WTC11 (cell line): ENCODE data around the gene RNF145. TPM values are rescaled to one million over a fixed set of nuclear protein-coding genes. Genes with fewer than 3 reads are reported as not detected.
"Not testable (repeated sequence)": the region's sequence is repeated elsewhere in the genome, so short reads cannot be mapped to it uniquely, and the experiment has no call there.

ENCODE experiments used
- ATAC-seq: fragments of 200-7000 bp; cut with Tn5 transposase; 2 replicates; pipeline ENCODE4 v1.10.0; 2021; ENCODE audit warnings: mild to moderate bottlenecking, moderate library complexity
- CTCF ChIA-PET: fragments of 300-600 bp; sonication (Branson Sonifier 250); formaldehyde crosslinking; loops from one replicate; lab custom pipeline; 2021; ENCODE audit warnings: antibody characterized with exemption; lab: Charles Lee
- POLR2A ChIA-PET: fragments of 350-600 bp; sonication (Branson Sonifier 250); formaldehyde crosslinking; loops from one replicate; lab custom pipeline; 2021; ENCODE audit warnings: antibody characterized with exemption; lab: Charles Lee
- DNase-seq: peaks from one replicate; pipeline ENCODE4 v3.0.0; 2021; ENCODE audit warnings: low spot score
- H3K27ac Mint-ChIP-seq: 2 replicates; pipeline ENCODE4 v1.8.0; 2021; ENCODE audit warnings: mixed read lengths
- H3K27me3 Mint-ChIP-seq: 2 replicates; pipeline ENCODE4 v1.8.0; 2021; ENCODE audit warnings: low read depth, mild to moderate bottlenecking, moderate library complexity, mixed read lengths
- H3K36me3 Mint-ChIP-seq: 2 replicates; pipeline ENCODE4 v1.8.0; 2021; ENCODE audit warnings: mixed read lengths
- H3K4me1 Mint-ChIP-seq: 2 replicates; pipeline ENCODE4 v1.8.0; 2022; ENCODE audit warnings: mixed read lengths
- H3K4me3 Mint-ChIP-seq: 2 replicates; pipeline ENCODE4 v1.8.0; 2021; ENCODE audit warnings: mild to moderate bottlenecking, moderate library complexity, mixed read lengths
- H3K9me3 Mint-ChIP-seq: 2 replicates; pipeline ENCODE4 v1.8.0; 2021; ENCODE audit warnings: mixed read lengths
- ATF1 ChIP-seq: sonication (generic); formaldehyde crosslinking; IDR thresholded peaks from 2 replicates; pipeline ENCODE4 v1.8.1; 2023; ENCODE audit warnings: mild to moderate bottlenecking, moderate library complexity, missing genetic modification reagents
- CDX4 ChIP-seq: fragments of 250-450 bp; sonication (Bioruptor Pico); IDR thresholded peaks from 2 replicates; pipeline ENCODE4 v1.9.0; 2021; ENCODE audit warnings: moderate library complexity, mild to moderate bottlenecking, inconsistent platforms, borderline replicate concordance
- CREB1 ChIP-seq: sonication (generic); formaldehyde crosslinking; IDR thresholded peaks from 2 replicates; pipeline ENCODE4 v1.8.0; 2023; ENCODE audit warnings: mild to moderate bottlenecking, missing genetic modification reagents
- ESRRA ChIP-seq: sonication (generic); formaldehyde crosslinking; IDR thresholded peaks from 2 replicates; pipeline ENCODE4 v1.8.1; 2022; ENCODE audit warnings: mild to moderate bottlenecking, missing genetic modification reagents, borderline replicate concordance
- ETV6 ChIP-seq: sonication (generic); formaldehyde crosslinking; IDR thresholded peaks from 2 replicates; pipeline ENCODE4 v1.8.1; 2022; ENCODE audit warnings: mild to moderate bottlenecking, missing genetic modification reagents
- GABPB1 ChIP-seq: sonication (generic); formaldehyde crosslinking; IDR thresholded peaks from 2 replicates; pipeline ENCODE4 v1.8.1; 2023; ENCODE audit warnings: mild to moderate bottlenecking, missing genetic modification reagents
- HMGA2 ChIP-seq: fragments of 250-450 bp; sonication (Bioruptor Pico); IDR thresholded peaks from 2 replicates; pipeline ENCODE4 v1.4.0; 2021; ENCODE audit warnings: mild to moderate bottlenecking, moderate library complexity
- IRF2 ChIP-seq: sonication (generic); formaldehyde crosslinking; IDR thresholded peaks from 2 replicates; pipeline ENCODE4 v1.8.0; 2022; ENCODE audit warnings: low read depth, missing genetic modification reagents, borderline replicate concordance
- JAZF1 ChIP-seq: fragments of 250-450 bp; sonication (Bioruptor Pico); IDR thresholded peaks from 2 replicates; pipeline ENCODE4 v1.9.0; 2021; ENCODE audit warnings: moderate library complexity, mild to moderate bottlenecking, inconsistent platforms
- NR3C1 ChIP-seq: sonication (generic); formaldehyde crosslinking; conservative IDR thresholded peaks from 2 replicates; pipeline ENCODE4 v1.8.1; 2023; ENCODE audit warnings: low read depth, mild to moderate bottlenecking, missing genetic modification reagents
- RORB ChIP-seq: fragments of 250-450 bp; sonication (Bioruptor Pico); IDR thresholded peaks from 2 replicates; pipeline ENCODE4 v1.9.0; 2021; ENCODE audit warnings: mild to moderate bottlenecking
- SMAD4 ChIP-seq: sonication (generic); formaldehyde crosslinking; IDR thresholded peaks from 2 replicates; pipeline ENCODE4 v1.8.0; 2022; ENCODE audit warnings: mild to moderate bottlenecking, missing genetic modification reagents
- SOX15 ChIP-seq: fragments of 250-450 bp; sonication (Bioruptor Pico); IDR thresholded peaks from 2 replicates; pipeline ENCODE4 v1.9.0; 2021; ENCODE audit warnings: mild to moderate bottlenecking
- TCF7 ChIP-seq: sonication (generic); formaldehyde crosslinking; IDR thresholded peaks from 2 replicates; pipeline ENCODE4 v1.8.0; 2022; ENCODE audit warnings: mild to moderate bottlenecking, low read depth, missing genetic modification reagents, moderate library complexity
- TEAD1 ChIP-seq: sonication (generic); formaldehyde crosslinking; IDR thresholded peaks from 2 replicates; pipeline ENCODE4 v1.8.0; 2022; ENCODE audit warnings: mild to moderate bottlenecking, missing genetic modification reagents
- TEAD4 ChIP-seq: sonication (generic); formaldehyde crosslinking; IDR thresholded peaks from 2 replicates; pipeline ENCODE4 v1.8.0; 2022; ENCODE audit warnings: mild to moderate bottlenecking, missing genetic modification reagents
- ZNF232 ChIP-seq: sonication (generic); formaldehyde crosslinking; IDR thresholded peaks from 2 replicates; pipeline ENCODE4 v1.8.0; 2022; ENCODE audit warnings: mild to moderate bottlenecking, missing genetic modification reagents
- ZNF317 ChIP-seq: sonication (generic); formaldehyde crosslinking; IDR thresholded peaks from 2 replicates; pipeline ENCODE4 v1.8.1; 2023; ENCODE audit warnings: low read depth, mild to moderate bottlenecking, moderate library complexity, missing genetic modification reagents, borderline replicate concordance
- ZNF671 ChIP-seq: fragments of 250-450 bp; sonication (Bioruptor Pico); IDR thresholded peaks from 2 replicates; pipeline ENCODE4 v1.8.0; 2021; ENCODE audit warnings: mild to moderate bottlenecking
- ZSCAN18 ChIP-seq: fragments of 250-450 bp; sonication (Bioruptor Pico); IDR thresholded peaks from 2 replicates; pipeline ENCODE4 v2.1.2; 2022; ENCODE audit warnings: mild to moderate bottlenecking, moderate library complexity
- total RNA-seq: library from RNA; stranded (reverse); gene quantifications from 3 replicates; pipeline ENCODE4 v1.2.3, GENCODE V29; 2021
- TF ChIP-seq, protein P1 (sequence below): fragments of 200-600 bp; IDR thresholded peaks from 2 replicates; pipeline ENCODE4 v1.8.0; 2022; ENCODE audit warnings: antibody characterized with exemption
- TF ChIP-seq, protein P2 (sequence below): sonication (generic); formaldehyde crosslinking; IDR thresholded peaks from 2 replicates; pipeline ENCODE4 v1.8.1; 2022; ENCODE audit warnings: low read depth, mild to moderate bottlenecking, moderate library complexity, missing genetic modification reagents, borderline replicate concordance
- TF ChIP-seq, protein P3 (sequence below): sonication (generic); formaldehyde crosslinking; conservative IDR thresholded peaks from 2 replicates; pipeline ENCODE4 v1.8.1; 2023; ENCODE audit warnings: mild to moderate bottlenecking, low read depth, missing genetic modification reagents, moderate library complexity

The RNF145 gene
- total RNA-seq, 1 experiment from 2014 or later, result 76.8 TPM

- TF ChIP-seq ZSCAN18 (CRISPR knock-in tag) (no peak), NR3C1 (CRISPR knock-in tag) (no peak), HMGA2 (no peak), IRF2 (no peak), CREB1 (CRISPR knock-in tag) (no peak), ESRRA (CRISPR knock-in tag) (no peak), SMAD4 (CRISPR knock-in tag) (no peak)
- TF ChIP-seq, protein P1, sequence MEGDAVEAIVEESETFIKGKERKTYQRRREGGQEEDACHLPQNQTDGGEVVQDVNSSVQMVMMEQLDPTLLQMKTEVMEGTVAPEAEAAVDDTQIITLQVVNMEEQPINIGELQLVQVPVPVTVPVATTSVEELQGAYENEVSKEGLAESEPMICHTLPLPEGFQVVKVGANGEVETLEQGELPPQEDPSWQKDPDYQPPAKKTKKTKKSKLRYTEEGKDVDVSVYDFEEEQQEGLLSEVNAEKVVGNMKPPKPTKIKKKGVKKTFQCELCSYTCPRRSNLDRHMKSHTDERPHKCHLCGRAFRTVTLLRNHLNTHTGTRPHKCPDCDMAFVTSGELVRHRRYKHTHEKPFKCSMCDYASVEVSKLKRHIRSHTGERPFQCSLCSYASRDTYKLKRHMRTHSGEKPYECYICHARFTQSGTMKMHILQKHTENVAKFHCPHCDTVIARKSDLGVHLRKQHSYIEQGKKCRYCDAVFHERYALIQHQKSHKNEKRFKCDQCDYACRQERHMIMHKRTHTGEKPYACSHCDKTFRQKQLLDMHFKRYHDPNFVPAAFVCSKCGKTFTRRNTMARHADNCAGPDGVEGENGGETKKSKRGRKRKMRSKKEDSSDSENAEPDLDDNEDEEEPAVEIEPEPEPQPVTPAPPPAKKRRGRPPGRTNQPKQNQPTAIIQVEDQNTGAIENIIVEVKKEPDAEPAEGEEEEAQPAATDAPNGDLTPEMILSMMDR, result no peak
Observed at GRCh38 chr5:159146839-159147238, 62.5 kb downstream of the RNF145 start (continued).

GRCh38 chr5:159145160-159145559 is 64.2 kb downstream of the RNF145 start:
- CTCF ChIA-PET, H3K4me3 Mint-ChIP-seq, H3K36me3 Mint-ChIP-seq, H3K27ac Mint-ChIP-seq, DNase-seq, POLR2A ChIA-PET, ATAC-seq, H3K9me3 Mint-ChIP-seq, H3K4me1 Mint-ChIP-seq: not testable (repeated sequence)
- peaks cover 11% of the 10 kb centered on the region for H3K27me3 Mint-ChIP-seq

GRCh38 chr5:159139802-159140201 is 69.6 kb downstream of the RNF145 start:
- no peak for ATAC-seq
- Mint-ChIP-seq H3K4me3 (no peak overlapping the region), H3K4me1 (no peaks in the 10 kb centered on the region), H3K36me3 (no peaks in the 10 kb centered on the region), H3K27ac (no peak overlapping the region), H3K27me3 (peaks cover 11% of the 10 kb centered on the region), H3K9me3 (peaks cover 2% of the 10 kb centered on the region)
- TF ChIP-seq NR3C1 (CRISPR knock-in tag) (no peak), ETV6 (CRISPR knock-in tag) (no peak), TCF7 (CRISPR knock-in tag) (no peak), ATF1 (no peak), ZNF232 (CRISPR knock-in tag) (no peak), TEAD1 (CRISPR knock-in tag) (no peak), GABPB1 (no peak), TEAD4 (CRISPR knock-in tag) (no peak), JAZF1 (CRISPR knock-in tag) (no peak), ZNF671 (CRISPR knock-in tag) (no peak), ZNF317 (no peak), SOX15 (no peak), RORB (no peak), ESRRA (CRISPR knock-in tag) (no peak), CDX4 (CRISPR knock-in tag) (no peak)
- TF ChIP-seq, protein P2, sequence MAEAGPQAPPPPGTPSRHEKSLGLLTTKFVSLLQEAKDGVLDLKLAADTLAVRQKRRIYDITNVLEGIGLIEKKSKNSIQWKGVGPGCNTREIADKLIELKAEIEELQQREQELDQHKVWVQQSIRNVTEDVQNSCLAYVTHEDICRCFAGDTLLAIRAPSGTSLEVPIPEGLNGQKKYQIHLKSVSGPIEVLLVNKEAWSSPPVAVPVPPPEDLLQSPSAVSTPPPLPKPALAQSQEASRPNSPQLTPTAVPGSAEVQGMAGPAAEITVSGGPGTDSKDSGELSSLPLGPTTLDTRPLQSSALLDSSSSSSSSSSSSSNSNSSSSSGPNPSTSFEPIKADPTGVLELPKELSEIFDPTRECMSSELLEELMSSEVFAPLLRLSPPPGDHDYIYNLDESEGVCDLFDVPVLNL (CRISPR knock-in tag), result no peak
- TF ChIP-seq, protein P3, sequence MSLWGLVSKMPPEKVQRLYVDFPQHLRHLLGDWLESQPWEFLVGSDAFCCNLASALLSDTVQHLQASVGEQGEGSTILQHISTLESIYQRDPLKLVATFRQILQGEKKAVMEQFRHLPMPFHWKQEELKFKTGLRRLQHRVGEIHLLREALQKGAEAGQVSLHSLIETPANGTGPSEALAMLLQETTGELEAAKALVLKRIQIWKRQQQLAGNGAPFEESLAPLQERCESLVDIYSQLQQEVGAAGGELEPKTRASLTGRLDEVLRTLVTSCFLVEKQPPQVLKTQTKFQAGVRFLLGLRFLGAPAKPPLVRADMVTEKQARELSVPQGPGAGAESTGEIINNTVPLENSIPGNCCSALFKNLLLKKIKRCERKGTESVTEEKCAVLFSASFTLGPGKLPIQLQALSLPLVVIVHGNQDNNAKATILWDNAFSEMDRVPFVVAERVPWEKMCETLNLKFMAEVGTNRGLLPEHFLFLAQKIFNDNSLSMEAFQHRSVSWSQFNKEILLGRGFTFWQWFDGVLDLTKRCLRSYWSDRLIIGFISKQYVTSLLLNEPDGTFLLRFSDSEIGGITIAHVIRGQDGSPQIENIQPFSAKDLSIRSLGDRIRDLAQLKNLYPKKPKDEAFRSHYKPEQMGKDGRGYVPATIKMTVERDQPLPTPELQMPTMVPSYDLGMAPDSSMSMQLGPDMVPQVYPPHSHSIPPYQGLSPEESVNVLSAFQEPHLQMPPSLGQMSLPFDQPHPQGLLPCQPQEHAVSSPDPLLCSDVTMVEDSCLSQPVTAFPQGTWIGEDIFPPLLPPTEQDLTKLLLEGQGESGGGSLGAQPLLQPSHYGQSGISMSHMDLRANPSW, result no peak
- POLR2A ChIA-PET, result no interaction called here
- no peak for DNase-seq
- CTCF ChIA-PET, result interaction anchor here (1.3 kb wide), 1 partner anchor 17 kb away, joined by 4 read pairs; no protein-coding TSS in a partner anchor
